Mesenchymal stem cell (in vitro differentiated cells and primary cell): Measurements from ENCODE around the gene CAPN12.

Experiments
- DNase-seq: peaks from one replicate; pipeline ENCODE4 v3.0.0-alpha.2; 2013
- H2AFZ ChIP-seq: one replicate; pipeline ENCODE4 v1.6.1; 2013; ENCODE audit warnings: low read depth, mild to moderate bottlenecking, control low read depth, inconsistent platforms, low read length, moderate library complexity
- H2AK5ac ChIP-seq: 2 replicates; pipeline ENCODE4 v1.6.1; 2013; ENCODE audit warnings: low read length, moderate library complexity, mild to moderate bottlenecking, inconsistent platforms; ENCODE audit not compliant: severe bottlenecking
- H2BK120ac ChIP-seq: one replicate; pipeline ENCODE4 v1.6.1; 2013; ENCODE audit warnings: low read depth, mild to moderate bottlenecking, inconsistent platforms, low read length, moderate library complexity
- H2BK12ac ChIP-seq, 2 experiments: one replicate each; pipeline ENCODE4 v1.6.1; 2013; ENCODE audit warnings: inconsistent platforms in 2 of 2, low read length in 2 of 2, mild to moderate bottlenecking in 2 of 2, moderate library complexity in 2 of 2, control low read depth in 1 of 2
- H2BK15ac ChIP-seq: one replicate; pipeline ENCODE4 v1.6.1; 2013; ENCODE audit warnings: mild to moderate bottlenecking, low read depth, inconsistent platforms; ENCODE audit not compliant: poor library complexity, severe bottlenecking
- H2BK5ac ChIP-seq: 2 replicates; pipeline ENCODE4 v1.6.1; 2013; ENCODE audit warnings: low read depth, mild to moderate bottlenecking, low read length, control low read depth, inconsistent platforms; ENCODE audit not compliant: poor library complexity, severe bottlenecking
- H3K14ac ChIP-seq, 2 experiments: one replicate each; pipeline ENCODE4 v1.6.1; 2013; ENCODE audit warnings: inconsistent platforms in 2 of 2, low read length in 2 of 2, control low read depth in 1 of 2, mild to moderate bottlenecking in 1 of 2, moderate library complexity in 1 of 2
- H3K18ac ChIP-seq, 2 experiments: one replicate each; pipeline ENCODE4 v1.6.1; 2013; ENCODE audit warnings: inconsistent platforms in 2 of 2, low read length in 2 of 2, control low read depth in 1 of 2, low read depth in 1 of 2, mild to moderate bottlenecking in 1 of 2
- H3K23ac ChIP-seq, 2 experiments: one replicate each; pipeline ENCODE4 v1.6.1; 2013; ENCODE audit warnings: inconsistent platforms in 2 of 2, low read length in 2 of 2, mild to moderate bottlenecking in 2 of 2, moderate library complexity in 2 of 2, control low read depth in 1 of 2
- H3K27ac ChIP-seq: 2 replicates; pipeline ENCODE4 v1.5.1; 2013; ENCODE audit warnings: mild to moderate bottlenecking, moderate library complexity, low read length, control low read depth, inconsistent platforms; ENCODE audit not compliant: poor library complexity, severe bottlenecking
- H3K27me3 ChIP-seq, 2 experiments: 2 replicates each; pipeline versions ENCODE4 v1.6.1 to v1.7.0; 2013; ENCODE audit warnings: low read length in 2 of 2, mild to moderate bottlenecking in 2 of 2, moderate library complexity in 2 of 2, control low read depth in 1 of 2, inconsistent platforms in 1 of 2; ENCODE audit not compliant: control insufficient read depth in 1 of 2, insufficient read depth in 1 of 2
- H3K36me3 ChIP-seq, 2 experiments: 2 replicates each; pipeline versions ENCODE4 v1.6.1 to v1.7.0; 2013; ENCODE audit warnings: low read length in 2 of 2, control low read depth in 1 of 2, inconsistent platforms in 1 of 2, low read depth in 1 of 2, mild to moderate bottlenecking in 1 of 2; ENCODE audit not compliant: insufficient read depth in 2 of 2, control insufficient read depth in 1 of 2
- H3K4ac ChIP-seq, 2 experiments: one replicate each; pipeline ENCODE4 v1.6.1; 2013; ENCODE audit warnings: inconsistent platforms in 2 of 2, low read length in 2 of 2, mild to moderate bottlenecking in 2 of 2, moderate library complexity in 2 of 2, control low read depth in 1 of 2, low read depth in 1 of 2
- H3K4me1 ChIP-seq: 2 replicates; pipeline ENCODE4 v1.6.1; 2013; ENCODE audit warnings: low read depth, low read length, control low read depth; ENCODE audit not compliant: control insufficient read depth, insufficient read depth
- H3K4me2 ChIP-seq: 2 replicates; pipeline ENCODE4 v1.6.1; 2013; ENCODE audit warnings: low read length, mild to moderate bottlenecking, inconsistent platforms; ENCODE audit not compliant: poor library complexity, severe bottlenecking
- H3K4me3 ChIP-seq, 2 experiments: 2 replicates each; pipeline versions ENCODE4 v1.5.1 to v1.7.0; 2013; ENCODE audit warnings: low read length in 2 of 2, mild to moderate bottlenecking in 2 of 2, control low read depth in 1 of 2, low read depth in 1 of 2; ENCODE audit not compliant: insufficient read depth in 1 of 2
- H3K79me1 ChIP-seq: replicated peaks from 2 replicates; pipeline ENCODE4 v1.6.1; 2013; ENCODE audit warnings: mild to moderate bottlenecking, control low read depth, low read length, inconsistent platforms; ENCODE audit not compliant: poor library complexity, severe bottlenecking
- H3K9ac ChIP-seq: 2 replicates; pipeline ENCODE4 v1.7.0; 2013; ENCODE audit warnings: mild to moderate bottlenecking, low read length, moderate library complexity
- H3K9me3 ChIP-seq: 2 replicates; pipeline ENCODE4 v1.7.0; 2013; ENCODE audit warnings: mild to moderate bottlenecking, low read length; ENCODE audit not compliant: control insufficient read depth
- H4K8ac ChIP-seq: one replicate; pipeline ENCODE4 v1.6.1; 2013; ENCODE audit warnings: inconsistent platforms, mild to moderate bottlenecking, low read length, moderate library complexity
- H4K91ac ChIP-seq: one replicate; pipeline ENCODE4 v1.6.1; 2013; ENCODE audit warnings: mild to moderate bottlenecking, low read length, inconsistent platforms
- WGBS: methylation state at CpG from one replicate; pipeline ENCODE4 v1.1.7; 2013; ENCODE audit warnings: mixed read lengths; 5-methylcytosine and 5-hydroxymethylcytosine counted together

The CAPN12 gene

DNA sequence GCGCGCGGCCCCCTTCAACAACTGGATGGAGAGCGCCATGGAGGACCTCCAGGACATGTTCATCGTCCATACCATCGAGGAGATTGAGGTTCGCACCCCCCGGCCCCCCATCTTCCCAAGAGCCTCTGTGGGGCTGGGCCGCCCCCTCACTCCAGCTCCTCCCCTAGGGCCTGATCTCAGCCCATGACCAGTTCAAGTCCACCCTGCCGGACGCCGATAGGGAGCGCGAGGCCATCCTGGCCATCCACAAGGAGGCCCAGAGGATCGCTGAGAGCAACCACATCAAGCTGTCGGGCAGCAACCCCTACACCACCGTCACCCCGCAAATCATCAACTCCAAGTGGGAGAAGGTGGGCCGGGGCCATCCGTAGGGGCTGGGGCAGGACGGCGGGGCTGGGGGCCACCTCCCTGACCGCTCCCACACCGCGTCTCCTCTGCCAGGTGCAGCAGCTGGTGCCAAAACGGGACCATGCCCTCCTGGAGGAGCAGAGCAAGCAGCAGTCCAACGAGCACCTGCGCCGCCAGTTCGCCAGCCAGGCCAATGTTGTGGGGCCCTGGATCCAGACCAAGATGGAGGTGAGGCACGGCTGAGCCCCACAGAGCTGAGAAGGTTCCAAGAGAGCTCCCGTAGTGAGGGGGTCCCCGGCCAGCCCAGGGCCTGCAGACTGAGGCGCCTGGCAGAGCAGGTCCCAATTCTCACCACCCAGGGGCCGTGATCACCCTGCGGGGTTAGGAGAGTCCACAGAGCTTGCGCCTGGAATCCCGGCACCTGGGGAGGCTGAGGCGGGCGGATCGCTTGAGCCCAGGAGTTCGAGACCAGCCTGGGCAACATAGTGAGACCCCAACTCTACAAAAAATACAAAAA lies 20.1 kb downstream of the CAPN12 start:
- H2BK15ac ChIP-seq = peak overlapping the region; percentile 20
- WGBS = 97% methylated on average over 38 of the region's 42 CpGs

DNA sequence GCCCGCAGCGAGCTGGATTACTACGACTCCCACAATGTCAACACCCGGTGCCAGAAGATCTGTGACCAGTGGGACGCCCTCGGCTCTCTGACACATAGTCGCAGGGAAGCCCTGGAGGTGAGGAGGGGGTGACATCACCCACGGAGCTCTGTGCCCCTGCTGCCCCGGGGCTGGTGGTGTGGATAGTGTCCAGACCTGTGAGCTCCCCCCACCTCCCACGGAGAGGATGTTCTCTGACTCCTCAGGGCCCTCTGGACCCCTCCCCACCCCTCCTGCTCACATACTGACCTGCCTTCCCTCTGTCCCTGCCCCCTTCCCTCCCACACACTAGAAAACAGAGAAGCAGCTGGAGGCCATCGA lies 20.7 kb downstream of the CAPN12 start:
- no peaks in the 10 kb centered on the region for H3K27me3 ChIP-seq
- no peak overlapping the region for H4K8ac ChIP-seq
- H2BK15ac ChIP-seq = no peak overlapping the region
- DNase-seq = no peak
- H3K9me3 ChIP-seq = no peaks in the 10 kb centered on the region
- H3K4me1 ChIP-seq = peaks cover 62% of the 10 kb centered on the region
- no peak overlapping the region for H2AFZ ChIP-seq
- no peak overlapping the region for H2BK120ac ChIP-seq
- no peak overlapping the region for H3K18ac ChIP-seq
- H3K79me1 ChIP-seq = peaks cover 30% of the 10 kb centered on the region
- no peak overlapping the region for H3K14ac ChIP-seq
- no peak overlapping the region for H2AK5ac ChIP-seq
- no peak overlapping the region for H3K4me2 ChIP-seq
- H2BK12ac ChIP-seq = no peak overlapping the region
- no peak overlapping the region for H3K9ac ChIP-seq
- no peak overlapping the region for H4K91ac ChIP-seq
- no peak overlapping the region for H3K4me3 ChIP-seq
- no peak overlapping the region for H3K23ac ChIP-seq
- H3K4ac ChIP-seq = no peak overlapping the region
- H2BK5ac ChIP-seq = no peak overlapping the region
- 58% methylated on average over 10 of the region's 11 CpGs for WGBS
- peaks cover 95 to 100% of the 10 kb centered on the region in 2 experiments for H3K36me3 ChIP-seq
- no peak overlapping the region for H3K27ac ChIP-seq

More for the DNA sequence above, 20.1 kb downstream of the CAPN12 start:
- H2BK5ac ChIP-seq = no peak overlapping the region
- H3K36me3 ChIP-seq = peaks cover 95 to 100% of the 10 kb centered on the region in 2 experiments
- H4K91ac ChIP-seq = no peak overlapping the region
- H3K18ac ChIP-seq = no peak overlapping the region
- no peak overlapping the region for H3K23ac ChIP-seq
- no peaks in the 10 kb centered on the region for H3K27me3 ChIP-seq
- no peak overlapping the region for H2AFZ ChIP-seq
- H3K4me2 ChIP-seq = no peak overlapping the region
- no peak overlapping the region for H3K4ac ChIP-seq
- no peak overlapping the region for H3K14ac ChIP-seq
- H2BK12ac ChIP-seq = no peak overlapping the region
- no peak overlapping the region for H2BK120ac ChIP-seq
- DNase-seq = no peak
- H3K4me3 ChIP-seq = no peak overlapping the region
- H3K4me1 ChIP-seq = peaks cover 60% of the 10 kb centered on the region
- no peak overlapping the region for H3K27ac ChIP-seq
- H3K9me3 ChIP-seq = no peaks in the 10 kb centered on the region
- no peak overlapping the region for H3K9ac ChIP-seq
- H2AK5ac ChIP-seq = no peak overlapping the region
- H4K8ac ChIP-seq = no peak overlapping the region
- peaks cover 34% of the 10 kb centered on the region for H3K79me1 ChIP-seq

DNA sequence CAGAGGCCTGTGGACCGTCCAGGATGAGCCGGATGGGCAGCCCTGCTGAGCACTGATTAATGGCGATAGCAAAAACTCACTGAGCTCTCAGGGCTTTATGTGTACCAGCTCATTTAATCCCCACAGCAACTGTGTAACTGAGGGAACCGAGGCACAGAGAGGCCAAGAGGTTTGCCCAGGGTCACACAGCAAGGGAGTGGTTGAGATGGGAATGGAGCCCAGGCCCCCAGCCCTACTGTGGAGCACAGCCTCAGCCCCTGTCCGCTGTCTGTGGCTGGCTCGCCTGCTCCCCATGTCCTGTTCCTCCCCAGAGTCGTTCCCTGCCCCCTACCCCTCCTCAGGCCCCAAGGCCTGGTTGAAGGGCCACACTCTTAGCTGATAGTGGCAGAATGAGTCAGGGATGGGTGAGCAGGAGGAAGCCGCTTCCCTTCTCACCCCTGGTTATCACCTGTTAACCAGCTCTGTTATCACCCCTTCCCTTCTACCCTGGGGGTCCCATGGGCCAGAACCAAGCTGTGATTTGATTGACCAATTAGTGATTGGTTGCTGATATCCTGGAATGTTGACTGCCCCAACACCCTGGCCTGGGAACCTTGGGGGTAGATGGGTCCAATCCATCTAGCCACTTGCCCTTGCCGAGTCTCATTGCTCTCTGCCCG lies 21.2 kb downstream of the CAPN12 start:
- no peak overlapping the region for H3K4me2 ChIP-seq
- no peak overlapping the region for H3K4ac ChIP-seq
- no peak overlapping the region for H3K4me3 ChIP-seq
- H2AK5ac ChIP-seq = no peak overlapping the region
- H2AFZ ChIP-seq = no peak overlapping the region
- H2BK12ac ChIP-seq = no peak overlapping the region
- no peak overlapping the region for H3K18ac ChIP-seq
- H2BK5ac ChIP-seq = no peak overlapping the region
- H3K23ac ChIP-seq = no peak overlapping the region
- DNase-seq = no peak
- H2BK15ac ChIP-seq = no peak overlapping the region
- H3K27ac ChIP-seq = peak overlapping the region; percentile 28
- H3K36me3 ChIP-seq = peaks cover 96 to 99% of the 10 kb centered on the region in 2 experiments
- peaks cover 60% of the 10 kb centered on the region for H3K4me1 ChIP-seq
- H3K27me3 ChIP-seq = no peaks in the 10 kb centered on the region
- no peak overlapping the region for H3K9ac ChIP-seq
- H3K9me3 ChIP-seq = no peaks in the 10 kb centered on the region
- H2BK120ac ChIP-seq = no peak overlapping the region
- H3K14ac ChIP-seq = no peak overlapping the region
- 85% methylated on average over 6 of the region's 10 CpGs for WGBS
- H4K8ac ChIP-seq = no peak overlapping the region
- H4K91ac ChIP-seq = no peak overlapping the region
- peaks cover 29% of the 10 kb centered on the region for H3K79me1 ChIP-seq

- Histone ChIP-seq H2BK15ac (no peak overlapping the region), H3K27me3 (no peaks in the 10 kb centered on the region), H2BK120ac (no peak overlapping the region), H3K36me3 (peaks cover 98 to 99% of the 10 kb centered on the region in 2 experiments), H2AFZ (no peak overlapping the region), H3K27ac (peak overlapping the region; percentile 28), H3K4me3 (no peak overlapping the region), H2AK5ac (peak overlapping the region; percentile 74), H2BK12ac (no peak overlapping the region), H4K91ac (no peak overlapping the region), H3K23ac (no peak overlapping the region), H3K4ac (no peak overlapping the region), H3K9me3 (no peaks in the 10 kb centered on the region), H3K9ac (no peak overlapping the region), H3K4me1 (peaks cover 57% of the 10 kb centered on the region), H2BK5ac (no peak overlapping the region), H3K4me2 (no peak overlapping the region), H3K18ac (no peak overlapping the region), H4K8ac (peak overlapping the region; percentile 27), H3K14ac (no peak overlapping the region), H3K79me1 (peaks cover 29% of the 10 kb centered on the region)
- no peak for DNase-seq
- WGBS = 70% methylated on average over 17 of the region's 17 CpGs
These were observed 22.1 kb downstream of the CAPN12 start for GRCh38 chr19:38721979-38722773.
